ENCODE measurements around the gene CNOT8. TPM values are rescaled to one million over a fixed set of nuclear protein-coding genes. Genes with fewer than 3 reads are reported as not detected.
"Not testable (repeated sequence)": the region's sequence is repeated elsewhere in the genome, so short reads cannot be mapped to it uniquely, and the experiment has no call there.

Gene CNOT8
- total and polyA plus RNA-seq, 7 donors: 14.2 to 33.9 (median 17.0) TPM

DNA sequence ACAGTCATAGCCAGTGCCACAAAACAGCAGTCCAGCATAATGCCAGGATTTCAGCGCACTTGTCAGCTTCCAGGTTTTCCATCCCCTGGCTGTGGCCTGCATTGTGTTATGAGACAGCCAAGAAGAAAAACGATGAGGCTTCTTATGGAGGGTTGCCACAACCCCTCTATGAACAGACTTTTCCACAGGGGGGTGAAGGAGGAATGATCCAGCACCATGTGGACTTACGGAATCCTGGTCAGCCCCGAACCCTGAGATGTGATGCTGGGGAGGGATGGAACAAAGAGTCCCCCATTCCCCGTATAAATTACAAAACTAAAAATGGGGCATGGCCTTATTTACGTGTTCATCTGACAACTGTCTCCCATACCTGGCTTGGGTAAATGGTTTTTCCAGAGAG, 40.6 kb upstream of the CNOT8 start:
- ATAC-seq: no peak
- Histone ChIP-seq H3K27ac (no peak overlapping the region), H3K27me3 (ENCODE audit: insufficient read depth in 3 of 3, low read length in 2 of 3) (no peaks in the 10 kb centered on the region), H3K4me3 (no peak overlapping the region), H3K9me3 (no peaks in the 10 kb centered on the region), H3K36me3 (ENCODE audit: insufficient read depth in 1 of 2, low read depth in 1 of 2) (peaks cover 7 to 96% of the 10 kb centered on the region in 2 donors), H3K4me1 (no peaks in the 10 kb centered on the region)
- intact Hi-C loops (cut with DNase I): no loop called here
- 64 to 82% (median 70%) methylated on average over 6 of the region's 6 CpGs for WGBS, 3 donors
- no peak for DNase-seq
- TF ChIP-seq, protein P1, sequence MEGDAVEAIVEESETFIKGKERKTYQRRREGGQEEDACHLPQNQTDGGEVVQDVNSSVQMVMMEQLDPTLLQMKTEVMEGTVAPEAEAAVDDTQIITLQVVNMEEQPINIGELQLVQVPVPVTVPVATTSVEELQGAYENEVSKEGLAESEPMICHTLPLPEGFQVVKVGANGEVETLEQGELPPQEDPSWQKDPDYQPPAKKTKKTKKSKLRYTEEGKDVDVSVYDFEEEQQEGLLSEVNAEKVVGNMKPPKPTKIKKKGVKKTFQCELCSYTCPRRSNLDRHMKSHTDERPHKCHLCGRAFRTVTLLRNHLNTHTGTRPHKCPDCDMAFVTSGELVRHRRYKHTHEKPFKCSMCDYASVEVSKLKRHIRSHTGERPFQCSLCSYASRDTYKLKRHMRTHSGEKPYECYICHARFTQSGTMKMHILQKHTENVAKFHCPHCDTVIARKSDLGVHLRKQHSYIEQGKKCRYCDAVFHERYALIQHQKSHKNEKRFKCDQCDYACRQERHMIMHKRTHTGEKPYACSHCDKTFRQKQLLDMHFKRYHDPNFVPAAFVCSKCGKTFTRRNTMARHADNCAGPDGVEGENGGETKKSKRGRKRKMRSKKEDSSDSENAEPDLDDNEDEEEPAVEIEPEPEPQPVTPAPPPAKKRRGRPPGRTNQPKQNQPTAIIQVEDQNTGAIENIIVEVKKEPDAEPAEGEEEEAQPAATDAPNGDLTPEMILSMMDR (IDR thresholded peaks at IDR 0.05): no peak

DNA sequence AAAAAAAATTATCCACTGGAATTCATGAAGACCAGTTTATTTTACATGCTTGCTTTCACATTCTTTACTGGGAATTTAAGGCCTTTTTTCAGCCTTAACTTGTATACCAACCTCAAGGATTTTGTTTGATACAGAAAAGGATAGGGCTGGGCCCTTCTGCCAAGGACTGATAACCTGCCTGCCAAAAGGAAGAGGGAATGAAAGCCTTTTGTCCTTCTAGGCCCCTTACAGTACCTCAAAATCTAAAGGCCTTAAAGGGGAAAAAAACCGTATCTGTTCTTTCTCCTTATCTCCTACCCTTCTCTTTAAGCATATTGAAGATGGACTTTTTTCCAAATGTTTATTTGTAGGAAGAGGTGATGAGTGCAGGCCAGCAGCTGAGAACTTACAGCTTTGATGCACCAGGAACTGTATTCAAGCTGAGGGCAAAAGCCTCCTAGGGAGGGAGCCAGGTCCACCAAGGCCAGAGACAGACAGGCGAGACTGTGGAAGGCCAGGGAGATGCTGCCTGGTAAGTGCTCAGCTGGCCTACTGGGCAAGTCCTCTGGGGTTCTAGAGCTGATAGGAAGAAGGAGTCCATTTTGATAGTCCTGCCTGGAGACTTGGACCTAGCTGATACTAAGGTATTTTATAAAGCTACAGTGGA, 39.8 kb upstream of the CNOT8 start:
- Histone ChIP-seq H3K4me3 (no peak overlapping the region), H3K27ac (no peak overlapping the region), H3K36me3 (ENCODE audit: insufficient read depth in 1 of 2, low read depth in 1 of 2) (peaks cover 7 to 96% of the 10 kb centered on the region in 2 donors), H3K4me1 (no peaks in the 10 kb centered on the region), H3K9me3 (no peaks in the 10 kb centered on the region), H3K27me3 (ENCODE audit: insufficient read depth in 3 of 3, low read length in 2 of 3) (no peaks in the 10 kb centered on the region)
- TF ChIP-seq, protein P1 (IDR thresholded peaks at IDR 0.05): no peak
- DNase-seq (no peak), ATAC-seq (no peak)
- intact Hi-C loops (cut with DNase I): no loop called here
- WGBS, 3 donors: 77 to 80% (median 79%) methylated on average over 2 of the region's 2 CpGs

DNA sequence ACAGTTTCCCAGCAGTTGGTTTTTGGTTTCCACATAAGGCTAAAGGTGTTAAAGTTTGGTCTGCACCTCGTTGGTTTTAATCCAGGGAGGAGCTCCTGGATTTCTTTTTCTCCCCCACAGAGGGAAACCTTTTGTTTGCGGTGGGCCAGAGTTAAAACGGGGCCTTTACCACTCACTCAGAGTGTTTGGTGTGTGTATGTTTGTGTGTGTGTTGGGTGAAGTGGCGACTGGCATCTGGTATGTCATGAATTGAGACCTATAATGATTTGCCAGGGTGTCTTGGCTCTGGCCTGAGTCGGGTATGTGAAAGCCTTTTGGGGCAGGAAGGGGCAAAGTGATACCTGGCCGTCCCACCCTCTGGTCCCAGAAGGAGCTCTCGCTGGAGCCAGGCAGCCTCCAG, 38.9 kb upstream of the CNOT8 start:
- intact Hi-C loops (cut with DNase I): no loop called here
- TF ChIP-seq, protein P1 (IDR thresholded peaks at IDR 0.05): no peak
- Histone ChIP-seq H3K4me1 (no peaks in the 10 kb centered on the region), H3K27me3 (ENCODE audit: insufficient read depth in 3 of 3, low read length in 2 of 3) (no peaks in the 10 kb centered on the region), H3K36me3 (ENCODE audit: insufficient read depth in 1 of 2, low read depth in 1 of 2) (peaks cover 7 to 96% of the 10 kb centered on the region in 2 donors), H3K9me3 (no peaks in the 10 kb centered on the region), H3K4me3 (no peak overlapping the region), H3K27ac (no peak overlapping the region)
- no peak for ATAC-seq
- no peak for DNase-seq
- 73 to 80% (median 74%) methylated on average over 7 of the region's 7 CpGs for WGBS, 3 donors

DNA sequence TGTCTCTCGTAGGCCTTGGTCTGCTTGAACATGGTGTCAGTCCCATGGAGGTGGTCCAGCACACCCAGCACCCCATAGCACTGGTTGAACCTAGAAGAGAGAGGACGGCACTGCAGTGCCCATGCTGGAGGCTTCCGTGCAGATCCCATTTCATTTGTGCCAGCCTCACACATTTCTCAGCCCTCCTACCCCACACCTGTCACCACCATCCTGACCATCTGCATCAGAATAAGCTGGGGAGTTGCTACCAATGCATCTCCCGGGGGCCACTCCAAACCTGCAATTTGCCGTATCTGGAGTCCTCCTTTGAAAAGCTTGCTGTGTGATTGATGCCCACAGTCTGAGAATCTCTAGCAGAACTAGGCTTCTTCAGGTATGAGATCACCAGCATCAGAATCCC, 38.0 kb upstream of the CNOT8 start:
- no peak for DNase-seq
- H3K4me1 ChIP-seq: no peaks in the 10 kb centered on the region
- H3K36me3 ChIP-seq (ENCODE audit: insufficient read depth in 1 of 2, low read depth in 1 of 2): peaks cover 5 to 90% of the 10 kb centered on the region in 2 donors

DNA sequence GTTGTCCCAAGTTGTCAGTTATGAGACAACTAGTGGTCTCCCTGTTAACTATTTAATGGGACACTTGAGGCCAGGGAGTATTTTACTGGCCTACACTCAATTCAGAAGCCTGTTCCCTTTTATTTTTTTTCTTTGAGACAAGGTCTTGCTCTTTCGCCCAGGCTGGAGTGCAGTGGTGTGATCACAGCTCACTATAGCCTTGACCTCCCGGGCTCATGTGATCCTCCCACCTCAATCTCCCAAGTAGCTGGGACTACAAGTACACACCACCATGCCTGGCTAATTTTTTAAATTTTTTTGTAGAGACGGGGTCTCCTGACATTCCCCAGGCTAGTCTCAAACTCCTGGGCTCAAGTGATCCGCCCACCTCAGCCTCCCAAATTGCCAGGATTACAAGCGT, 35.5 kb upstream of the CNOT8 start:
- DNase-seq; intact Hi-C loops (cut with DNase I); H3K27ac ChIP-seq; H3K9me3 ChIP-seq; H3K27me3 ChIP-seq (ENCODE audit: insufficient read depth in 3 of 3, low read length in 2 of 3); ATAC-seq; H3K4me3 ChIP-seq; H3K4me1 ChIP-seq: not testable (repeated sequence)
- H3K36me3 ChIP-seq (ENCODE audit: insufficient read depth in 1 of 2, low read depth in 1 of 2): peaks cover 4 to 72% of the 10 kb centered on the region in 2 donors
- 88 to 93% (median 89%) methylated on average over 5 of the region's 5 CpGs for WGBS, 3 donors

More for the DNA sequence above, 38.0 kb upstream of the CNOT8 start:
- Histone ChIP-seq H3K4me3 (no peak overlapping the region), H3K27me3 (ENCODE audit: insufficient read depth in 3 of 3, low read length in 2 of 3) (no peaks in the 10 kb centered on the region), H3K27ac (no peak overlapping the region), H3K9me3 (no peaks in the 10 kb centered on the region)
- intact Hi-C loops (cut with DNase I): no loop called here
- TF ChIP-seq, protein P1 (IDR thresholded peaks at IDR 0.05): no peak
- ATAC-seq: no peak
- 64 to 88% (median 86%) methylated on average over 5 of the region's 5 CpGs for WGBS, 3 donors
